ENCODE measurements around the gene RND1. TPM values are rescaled to one million over a fixed set of nuclear protein-coding genes. Genes with fewer than 3 reads are reported as not detected.
A peak's percentile ranks its signal among the peaks of the same experiment; 100 is the strongest.

The RND1 gene
- total and polyA plus RNA-seq, 2 of the 13 experiments (the other 11 are each of a cell fraction or from before 2014, with no cell fraction given): 1.8 to 1.9 TPM

DNA sequence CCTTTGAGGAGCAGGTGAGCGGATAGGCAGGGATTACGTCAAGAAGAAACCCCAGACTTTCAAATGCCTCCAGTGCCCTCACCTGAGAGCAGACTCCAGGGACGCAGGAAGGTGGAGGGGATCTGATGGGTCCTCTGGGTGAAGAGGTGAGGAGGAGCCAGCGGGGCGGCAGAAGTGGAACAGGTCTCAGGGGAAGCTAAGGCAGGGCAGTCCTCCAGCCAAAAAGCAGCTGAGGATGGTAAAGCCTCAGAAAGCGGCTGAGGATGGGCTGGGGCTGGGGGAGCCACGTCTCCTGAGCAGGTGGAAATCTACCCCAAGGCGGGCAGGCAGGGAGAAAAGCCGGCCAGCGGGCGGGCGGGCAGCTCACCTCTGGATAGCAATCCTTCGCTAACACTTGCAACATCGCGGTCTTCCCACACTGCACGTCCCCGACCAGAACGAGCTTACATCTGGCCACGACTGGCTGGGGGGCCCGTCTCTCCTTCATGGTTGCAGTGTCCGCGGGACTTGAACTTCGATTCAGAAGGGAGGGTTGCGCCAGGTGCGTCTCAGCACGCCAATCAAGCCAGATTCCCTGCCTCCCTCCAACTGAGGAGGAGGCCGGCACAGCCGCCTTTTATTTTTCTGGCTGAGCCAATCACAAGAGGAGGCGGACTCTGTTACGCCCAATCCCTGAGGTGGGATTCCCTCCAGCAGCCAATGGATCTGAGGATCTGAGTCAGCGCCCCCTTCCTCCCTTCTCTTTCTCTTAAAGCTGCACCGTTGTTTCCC, at the start of gene RND1 (continued):
- no peak for TF ChIP-seq GRHL1 (CRISPR knock-in tag; conservative IDR thresholded peaks at IDR 0.05)
- no peak; the same call in 1 of the 2 replicates for TF ChIP-seq NRL (CRISPR knock-in tag; IDR thresholded peaks at IDR 0.05; ENCODE audit: borderline replicate concordance)
- TF ChIP-seq ZNF879 (CRISPR knock-in tag; IDR thresholded peaks at IDR 0.05): no peak
- TF ChIP-seq NR2C2 (CRISPR knock-in tag; IDR thresholded peaks at IDR 0.05; ENCODE audit: borderline replicate concordance): peak; percentile 30; the same call in 1 of the 2 replicates
- TF ChIP-seq ZNF570 (CRISPR knock-in tag; IDR thresholded peaks at IDR 0.05; ENCODE audit: borderline replicate concordance): no peak
- no peak for TF ChIP-seq ZNF484 (CRISPR knock-in tag; IDR thresholded peaks at IDR 0.05; ENCODE audit: borderline replicate concordance, low read depth)
- 0 out of 2 replicates have a peak, but pooled peaks have one; percentile 14 for TF ChIP-seq JUN (CRISPR knock-in tag; IDR thresholded peaks at IDR 0.05)
- TF ChIP-seq HNRNPUL1 (IDR thresholded peaks at IDR 0.05; ENCODE audit: low read depth, low read length): no peak
- TF ChIP-seq ZNF331 (CRISPR knock-in tag; IDR thresholded peaks at IDR 0.05): 0 out of 2 replicates have a peak, but pooled peaks have one; percentile 11
- TF ChIP-seq PBX2 (CRISPR knock-in tag; IDR thresholded peaks at IDR 0.05): peak; percentile 72
- TF ChIP-seq, protein P1, sequence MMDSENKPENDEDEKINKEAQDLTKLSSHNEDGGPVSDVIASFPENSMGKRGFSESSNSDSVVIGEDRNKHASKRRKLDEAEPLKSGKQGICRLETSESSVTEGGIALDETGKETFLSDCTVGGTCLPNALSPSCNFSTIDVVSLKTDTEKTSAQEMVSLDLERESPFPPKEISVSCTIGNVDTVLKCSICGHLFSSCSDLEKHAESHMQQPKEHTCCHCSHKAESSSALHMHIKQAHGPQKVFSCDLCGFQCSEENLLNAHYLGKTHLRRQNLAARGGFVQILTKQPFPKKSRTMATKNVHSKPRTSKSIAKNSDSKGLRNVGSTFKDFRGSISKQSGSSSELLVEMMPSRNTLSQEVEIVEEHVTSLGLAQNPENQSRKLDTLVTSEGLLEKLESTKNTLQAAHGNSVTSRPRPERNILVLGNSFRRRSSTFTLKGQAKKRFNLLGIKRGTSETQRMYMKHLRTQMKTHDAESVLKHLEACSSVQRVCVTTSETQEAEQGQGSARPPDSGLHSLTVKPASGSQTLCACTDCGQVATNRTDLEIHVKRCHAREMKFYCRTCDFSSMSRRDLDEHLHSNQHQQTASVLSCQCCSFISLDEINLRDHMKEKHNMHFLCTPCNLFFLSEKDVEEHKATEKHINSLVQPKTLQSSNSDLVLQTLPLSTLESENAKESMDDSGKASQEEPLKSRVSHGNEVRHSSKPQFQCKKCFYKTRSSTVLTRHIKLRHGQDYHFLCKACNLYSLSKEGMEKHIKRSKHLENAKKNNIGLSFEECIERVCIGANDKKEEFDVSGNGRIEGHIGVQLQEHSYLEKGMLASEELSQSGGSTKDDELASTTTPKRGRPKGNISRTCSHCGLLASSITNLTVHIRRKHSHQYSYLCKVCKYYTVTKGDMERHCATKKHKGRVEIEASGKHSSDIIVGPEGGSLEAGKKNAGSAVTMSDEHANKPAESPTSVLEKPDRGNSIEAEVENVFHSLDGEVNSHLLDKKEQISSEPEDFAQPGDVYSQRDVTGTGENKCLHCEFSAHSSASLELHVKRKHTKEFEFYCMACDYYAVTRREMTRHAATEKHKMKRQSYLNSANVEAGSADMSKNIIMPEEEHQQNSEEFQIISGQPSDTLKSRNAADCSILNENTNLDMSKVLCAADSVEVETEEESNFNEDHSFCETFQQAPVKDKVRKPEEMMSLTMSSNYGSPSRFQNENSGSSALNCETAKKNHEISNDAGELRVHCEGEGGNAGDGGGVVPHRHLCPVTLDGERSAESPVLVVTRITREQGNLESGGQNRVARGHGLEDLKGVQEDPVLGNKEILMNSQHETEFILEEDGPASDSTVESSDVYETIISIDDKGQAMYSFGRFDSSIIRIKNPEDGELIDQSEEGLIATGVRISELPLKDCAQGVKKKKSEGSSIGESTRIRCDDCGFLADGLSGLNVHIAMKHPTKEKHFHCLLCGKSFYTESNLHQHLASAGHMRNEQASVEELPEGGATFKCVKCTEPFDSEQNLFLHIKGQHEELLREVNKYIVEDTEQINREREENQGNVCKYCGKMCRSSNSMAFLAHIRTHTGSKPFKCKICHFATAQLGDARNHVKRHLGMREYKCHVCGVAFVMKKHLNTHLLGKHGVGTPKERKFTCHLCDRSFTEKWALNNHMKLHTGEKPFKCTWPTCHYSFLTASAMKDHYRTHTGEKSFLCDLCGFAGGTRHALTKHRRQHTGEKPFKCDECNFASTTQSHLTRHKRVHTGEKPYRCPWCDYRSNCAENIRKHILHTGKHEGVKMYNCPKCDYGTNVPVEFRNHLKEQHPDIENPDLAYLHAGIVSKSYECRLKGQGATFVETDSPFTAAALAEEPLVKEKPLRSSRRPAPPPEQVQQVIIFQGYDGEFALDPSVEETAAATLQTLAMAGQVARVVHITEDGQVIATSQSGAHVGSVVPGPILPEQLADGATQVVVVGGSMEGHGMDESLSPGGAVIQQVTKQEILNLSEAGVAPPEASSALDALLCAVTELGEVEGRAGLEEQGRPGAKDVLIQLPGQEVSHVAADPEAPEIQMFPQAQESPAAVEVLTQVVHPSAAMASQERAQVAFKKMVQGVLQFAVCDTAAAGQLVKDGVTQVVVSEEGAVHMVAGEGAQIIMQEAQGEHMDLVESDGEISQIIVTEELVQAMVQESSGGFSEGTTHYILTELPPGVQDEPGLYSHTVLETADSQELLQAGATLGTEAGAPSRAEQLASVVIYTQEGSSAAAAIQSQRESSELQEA (CRISPR knock-in tag; IDR thresholded peaks at IDR 0.05; ENCODE audit: not compliant biosample characterization): peak; percentile 51
- no peak for TF ChIP-seq SNAI1 (CRISPR knock-in tag; IDR thresholded peaks at IDR 0.05; ENCODE audit: borderline replicate concordance)
- TF ChIP-seq ZNF264 (CRISPR knock-in tag; IDR thresholded peaks at IDR 0.05): no peak
- no peak for TF ChIP-seq THAP7 (CRISPR knock-in tag; IDR thresholded peaks at IDR 0.05)

All from HepG2 (cell line).